Erythroblast (primary cell): ENCODE measurements around the gene PTRHD1.

Experiments
- DNase-seq, 2 experiments: peaks; one replicate each; lab custom pipeline; 2025; lab: John Stamatoyannopoulos, UW
- GATA1 ChIP-seq: IDR thresholded peaks from 2 replicates; pipeline ENCODE4 v1.6.1; 2011; ENCODE audit warnings: low read depth, mild to moderate bottlenecking, control low read depth, low read length, moderate library complexity
- POLR2A ChIP-seq: IDR thresholded peaks from 2 replicates; pipeline ENCODE4 v1.6.1; 2011; ENCODE audit warnings: mild to moderate bottlenecking, low read length

PTRHD1 gene

DNA sequence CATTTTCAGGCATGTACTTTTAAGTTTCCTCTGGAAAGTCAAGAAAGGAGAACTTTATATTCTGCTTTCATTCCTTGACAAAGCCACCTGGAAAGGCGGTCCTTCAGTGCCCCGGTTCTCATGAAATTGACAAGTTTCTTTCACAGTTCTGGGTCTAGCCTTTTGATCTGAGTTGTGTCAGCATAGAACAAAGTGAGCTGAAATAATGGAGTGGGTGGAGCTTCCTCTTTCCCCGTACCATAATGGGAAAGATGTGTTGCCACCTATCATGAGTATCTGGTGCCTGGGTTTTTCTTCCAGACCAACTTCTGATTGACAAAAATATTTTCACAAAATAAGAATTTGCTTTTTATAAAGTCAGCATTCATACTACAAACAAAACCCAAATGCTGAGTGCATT is 49.3 kb downstream of the PTRHD1 start:
- no peak for DNase-seq
- TF ChIP-seq GATA1 (no peak), POLR2A (no peak)

DNA sequence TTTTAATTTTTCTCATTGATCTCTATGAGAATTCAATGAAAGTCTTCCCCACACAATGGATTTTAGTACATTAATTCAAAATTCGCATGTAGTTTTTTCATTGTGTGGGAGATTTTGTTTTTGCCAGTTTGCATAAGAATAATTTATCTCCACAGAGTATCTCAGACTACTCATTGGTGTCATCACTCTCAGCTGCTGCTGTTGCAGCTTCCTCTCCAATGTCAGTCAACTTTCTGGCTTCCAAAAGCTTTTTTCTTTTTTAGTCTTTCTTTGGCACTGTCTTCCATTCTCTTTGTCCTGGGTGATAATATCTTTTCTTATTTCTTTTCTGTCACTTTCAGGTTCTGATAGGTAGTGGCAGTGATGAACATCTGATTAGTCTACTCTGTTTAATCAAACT is 50.5 kb downstream of the PTRHD1 start:
- no peak for DNase-seq
- TF ChIP-seq GATA1 (no peak), POLR2A (no peak)

DNA sequence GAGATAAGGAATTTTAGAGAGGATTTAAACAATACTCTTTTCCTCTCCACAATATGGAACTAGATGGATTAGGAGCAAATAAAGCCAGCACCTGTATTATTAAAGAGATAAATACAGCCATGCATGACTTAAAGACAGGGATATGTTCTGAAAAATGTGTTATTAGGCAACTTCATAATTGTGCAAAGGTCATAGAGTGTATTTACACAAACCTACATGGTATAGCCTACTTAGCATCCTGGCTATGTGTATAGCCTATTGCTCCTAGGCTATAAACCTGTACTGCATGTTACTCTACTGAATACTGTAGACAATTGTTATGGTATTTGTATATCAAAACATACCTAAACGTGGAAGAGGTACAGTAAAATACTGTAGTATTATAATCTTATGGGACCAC is 53.0 kb downstream of the PTRHD1 start:
- no peak for DNase-seq
- TF ChIP-seq POLR2A (no peak), GATA1 (no peak)
